ENCODE measurements around the gene IL37.

Gene IL37

DNA sequence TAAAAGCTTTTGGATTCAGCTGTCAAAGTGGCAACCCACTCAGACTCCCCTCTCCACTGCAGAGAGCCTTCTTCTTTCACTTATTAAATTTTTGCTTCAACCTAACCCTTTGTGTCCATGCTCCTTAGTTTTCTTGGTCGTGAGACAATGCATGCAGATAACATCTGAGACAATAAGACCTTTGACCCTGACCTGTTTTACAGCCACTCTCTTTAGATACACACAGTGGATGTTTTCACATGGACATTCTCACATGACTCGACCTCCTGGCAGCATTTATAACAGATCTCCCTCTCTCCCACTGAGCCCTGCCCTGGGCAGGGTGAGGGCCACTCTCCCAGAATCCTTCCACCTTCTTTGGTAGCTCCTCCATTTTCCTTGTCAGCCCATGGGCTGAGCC, 36.4 kb downstream of the IL37 start:
- no peaks in the 10 kb centered on the region for H3K9me3 Mint-ChIP-seq
- DNase-seq (no peak), ATAC-seq (no peak)
- no peaks in the 10 kb centered on the region for H3K36me3 Mint-ChIP-seq (ENCODE audit: low read depth)
- H3K27ac Mint-ChIP-seq, result no peak overlapping the region
- no peaks in the 10 kb centered on the region for H3K4me1 Mint-ChIP-seq
- H3K27me3 Mint-ChIP-seq, result peaks cover 9% of the 10 kb centered on the region
- no peak overlapping the region for H3K4me3 Mint-ChIP-seq

DNA sequence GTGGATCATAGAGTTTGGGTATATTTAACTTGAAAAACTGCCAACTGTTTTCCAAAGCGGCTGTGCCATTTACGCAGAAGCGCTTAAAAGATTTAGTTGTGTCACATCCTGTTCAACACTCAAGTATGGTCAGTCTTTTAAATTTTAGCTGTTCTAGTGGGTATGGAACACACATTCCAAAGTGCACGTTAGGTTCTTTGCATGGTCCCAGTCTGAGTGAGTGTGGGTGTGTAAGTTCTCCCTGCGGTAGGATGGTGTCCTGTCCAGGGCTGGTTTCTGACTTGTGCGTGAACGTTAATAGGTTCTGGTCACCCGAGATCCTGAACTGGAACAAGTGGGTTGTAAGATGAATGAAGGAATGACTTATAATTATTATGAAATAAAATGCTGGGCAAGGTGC, 38.5 kb downstream of the IL37 start:
- H3K27ac Mint-ChIP-seq, result no peak overlapping the region
- no peaks in the 10 kb centered on the region for H3K4me1 Mint-ChIP-seq
- H3K9me3 Mint-ChIP-seq, result no peaks in the 10 kb centered on the region
- no peak for DNase-seq
- peaks cover 16% of the 10 kb centered on the region for H3K27me3 Mint-ChIP-seq
- no peak overlapping the region for H3K4me3 Mint-ChIP-seq
- no peak for ATAC-seq
- no peaks in the 10 kb centered on the region for H3K36me3 Mint-ChIP-seq (ENCODE audit: low read depth)

DNA sequence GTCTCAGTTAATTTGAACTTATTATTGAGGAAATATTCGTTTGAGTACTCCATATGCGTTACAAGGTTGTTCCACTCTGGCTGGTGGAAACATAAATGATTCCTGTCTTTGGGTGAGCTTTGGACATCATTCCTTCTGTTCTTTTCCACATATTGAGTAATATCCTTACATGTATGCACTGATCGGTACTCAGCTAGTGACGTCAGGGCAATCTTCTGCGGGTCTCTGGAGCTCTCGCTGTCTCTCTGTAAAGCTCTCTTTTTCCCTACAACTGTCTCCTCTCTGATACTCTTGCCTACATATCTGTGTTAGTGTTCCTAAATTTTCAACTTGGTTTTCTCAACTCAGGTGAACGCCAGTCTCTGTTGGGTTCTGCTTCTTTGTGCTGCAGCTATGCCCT, 43.4 kb downstream of the IL37 start:
- ATAC-seq (no peak), DNase-seq (no peak)
- H3K4me1 Mint-ChIP-seq, result no peaks in the 10 kb centered on the region
- H3K27ac Mint-ChIP-seq, result no peak overlapping the region
- H3K36me3 Mint-ChIP-seq (ENCODE audit: low read depth), result no peaks in the 10 kb centered on the region
- H3K4me3 Mint-ChIP-seq, result no peak overlapping the region
- H3K27me3 Mint-ChIP-seq, result peaks cover 10% of the 10 kb centered on the region
- no peaks in the 10 kb centered on the region for H3K9me3 Mint-ChIP-seq

DNA sequence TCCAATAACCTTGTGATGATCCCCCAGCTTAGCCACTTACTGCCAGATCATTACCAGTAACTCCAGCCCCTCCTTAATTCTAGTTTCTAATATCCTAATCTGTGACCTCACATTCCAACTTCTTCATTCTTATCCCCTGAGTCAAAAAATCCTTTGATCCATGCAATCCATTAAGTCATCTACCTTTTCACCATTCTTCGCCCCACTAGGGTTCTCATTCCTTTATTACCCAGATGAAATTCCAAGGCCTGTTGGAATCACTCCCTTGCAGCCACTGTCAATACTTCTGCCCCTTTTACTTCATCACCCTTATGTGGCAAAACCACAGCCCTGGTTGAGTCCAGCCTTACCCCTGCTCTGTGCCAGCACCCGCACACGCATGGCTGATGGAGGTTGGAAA, 46.5 kb downstream of the IL37 start:
- DNase-seq (no peak), ATAC-seq (no peak)
- Mint-ChIP-seq H3K36me3 (ENCODE audit: low read depth) (no peaks in the 10 kb centered on the region), H3K27ac (no peak overlapping the region), H3K4me1 (no peaks in the 10 kb centered on the region), H3K4me3 (no peak overlapping the region), H3K27me3 (peaks cover 5% of the 10 kb centered on the region), H3K9me3 (no peaks in the 10 kb centered on the region)

DNA sequence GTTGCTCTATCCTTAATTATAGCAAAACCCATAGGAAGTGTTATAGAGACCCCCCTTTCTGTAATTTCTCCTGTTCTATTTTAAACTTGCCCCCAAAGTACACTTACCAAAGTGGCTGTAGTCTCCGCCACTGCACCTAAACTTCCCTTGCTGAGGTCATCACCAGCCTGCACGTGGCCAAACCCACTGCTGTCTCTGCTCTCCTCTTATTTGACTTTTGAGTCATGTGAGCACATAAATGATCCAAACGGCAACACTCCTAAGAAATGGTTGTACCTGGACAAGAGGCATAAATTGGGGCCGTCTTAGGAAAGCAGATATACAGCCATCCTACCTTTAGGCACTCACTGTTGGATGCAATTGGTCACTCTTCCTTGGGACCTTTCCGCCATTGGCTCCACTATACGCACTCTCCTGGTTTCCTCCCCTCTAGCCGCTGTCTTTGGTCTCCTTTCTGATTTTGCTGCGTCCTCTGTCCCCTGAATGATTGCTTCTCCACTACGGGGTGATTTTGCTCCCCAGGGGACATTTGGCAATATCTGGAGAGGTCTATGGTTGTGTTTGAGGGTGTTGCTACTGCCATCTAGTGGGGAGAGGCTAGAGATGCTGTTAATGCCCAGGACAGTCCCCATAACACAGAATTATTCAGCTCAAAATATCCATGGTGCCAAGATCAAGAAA, 47.6 kb downstream of the IL37 start:
- no peak overlapping the region for H3K27ac Mint-ChIP-seq
- DNase-seq (peak; percentile 21), ATAC-seq (peak; percentile 86)
- no peaks in the 10 kb centered on the region for H3K27me3 Mint-ChIP-seq
- H3K36me3 Mint-ChIP-seq (ENCODE audit: low read depth), result no peaks in the 10 kb centered on the region
- H3K9me3 Mint-ChIP-seq, result no peaks in the 10 kb centered on the region
- H3K4me3 Mint-ChIP-seq, result no peak overlapping the region
- no peaks in the 10 kb centered on the region for H3K4me1 Mint-ChIP-seq

DNA sequence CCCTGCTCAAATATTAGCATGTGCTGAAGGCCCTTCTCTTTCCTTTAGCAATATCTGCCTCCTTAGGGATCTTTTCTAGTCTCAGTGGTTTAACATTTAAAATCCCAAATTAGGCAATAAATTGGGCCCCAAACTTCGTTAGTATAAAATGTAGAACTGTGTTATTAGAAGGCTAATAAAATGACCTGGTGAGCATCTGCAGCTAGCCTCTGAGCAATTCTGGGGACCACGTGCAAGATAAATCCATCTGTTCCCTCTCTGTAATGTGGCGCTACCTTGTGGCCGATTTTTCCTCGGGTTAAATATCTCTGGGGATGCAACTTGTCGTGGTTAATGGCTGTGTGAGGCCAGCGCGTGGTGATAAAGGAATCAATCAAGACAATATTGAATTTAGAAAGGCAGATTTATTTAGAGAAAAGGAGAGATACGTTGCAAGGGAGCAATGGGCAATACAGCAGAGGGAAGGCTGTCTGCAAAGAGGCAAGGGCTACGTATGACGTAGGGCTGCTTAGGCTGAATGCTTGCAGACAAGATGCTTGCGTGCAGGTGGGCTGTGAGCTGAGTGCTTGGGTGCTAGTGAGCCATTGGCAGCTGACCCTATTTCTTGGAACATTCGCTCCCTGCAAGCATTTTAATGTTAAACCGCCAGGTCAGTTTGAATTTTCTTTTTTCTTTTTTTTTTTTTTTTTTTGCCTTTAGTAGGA, 48.3 kb downstream of the IL37 start:
- Mint-ChIP-seq H3K36me3 (ENCODE audit: low read depth) (no peaks in the 10 kb centered on the region), H3K27ac (no peak overlapping the region), H3K4me3 (no peak overlapping the region), H3K27me3 (no peaks in the 10 kb centered on the region), H3K4me1 (no peaks in the 10 kb centered on the region), H3K9me3 (no peaks in the 10 kb centered on the region)
- no peak for DNase-seq
- ATAC-seq, result no peak

DNA sequence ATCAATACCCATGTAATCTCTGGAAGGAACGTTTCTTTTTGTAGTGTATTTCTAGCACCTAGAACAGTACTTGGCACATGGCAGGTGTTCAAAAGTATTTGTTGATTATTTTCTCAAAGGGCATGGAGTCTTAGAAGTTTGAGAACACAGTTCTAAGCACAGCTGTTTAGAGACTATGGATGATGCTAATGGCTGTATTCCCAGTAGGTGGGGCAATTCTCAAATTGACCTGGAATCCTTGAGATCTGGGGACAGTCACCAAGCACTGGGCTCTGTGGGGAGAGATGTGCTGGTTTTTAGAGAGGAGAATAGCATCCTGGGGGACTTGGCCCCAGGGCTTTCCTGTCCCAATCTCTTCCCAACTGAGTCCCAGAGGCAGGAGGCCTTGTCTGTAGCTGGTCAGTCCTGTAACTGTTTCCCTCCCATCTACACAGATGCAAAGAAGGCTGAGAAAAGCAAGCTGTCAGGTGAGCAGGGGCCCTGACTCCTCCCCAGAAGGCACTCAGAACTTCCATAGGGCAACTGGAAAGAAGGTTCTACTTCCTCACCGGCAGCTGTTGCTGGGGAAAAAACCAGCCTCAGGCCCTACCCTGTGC, 49.4 kb downstream of the IL37 start:
- DNase-seq (no peak), ATAC-seq (no peak)
- Mint-ChIP-seq H3K4me1 (no peaks in the 10 kb centered on the region), H3K36me3 (ENCODE audit: low read depth) (no peaks in the 10 kb centered on the region), H3K4me3 (no peak overlapping the region), H3K27ac (no peak overlapping the region), H3K27me3 (no peaks in the 10 kb centered on the region), H3K9me3 (no peaks in the 10 kb centered on the region)

DNA sequence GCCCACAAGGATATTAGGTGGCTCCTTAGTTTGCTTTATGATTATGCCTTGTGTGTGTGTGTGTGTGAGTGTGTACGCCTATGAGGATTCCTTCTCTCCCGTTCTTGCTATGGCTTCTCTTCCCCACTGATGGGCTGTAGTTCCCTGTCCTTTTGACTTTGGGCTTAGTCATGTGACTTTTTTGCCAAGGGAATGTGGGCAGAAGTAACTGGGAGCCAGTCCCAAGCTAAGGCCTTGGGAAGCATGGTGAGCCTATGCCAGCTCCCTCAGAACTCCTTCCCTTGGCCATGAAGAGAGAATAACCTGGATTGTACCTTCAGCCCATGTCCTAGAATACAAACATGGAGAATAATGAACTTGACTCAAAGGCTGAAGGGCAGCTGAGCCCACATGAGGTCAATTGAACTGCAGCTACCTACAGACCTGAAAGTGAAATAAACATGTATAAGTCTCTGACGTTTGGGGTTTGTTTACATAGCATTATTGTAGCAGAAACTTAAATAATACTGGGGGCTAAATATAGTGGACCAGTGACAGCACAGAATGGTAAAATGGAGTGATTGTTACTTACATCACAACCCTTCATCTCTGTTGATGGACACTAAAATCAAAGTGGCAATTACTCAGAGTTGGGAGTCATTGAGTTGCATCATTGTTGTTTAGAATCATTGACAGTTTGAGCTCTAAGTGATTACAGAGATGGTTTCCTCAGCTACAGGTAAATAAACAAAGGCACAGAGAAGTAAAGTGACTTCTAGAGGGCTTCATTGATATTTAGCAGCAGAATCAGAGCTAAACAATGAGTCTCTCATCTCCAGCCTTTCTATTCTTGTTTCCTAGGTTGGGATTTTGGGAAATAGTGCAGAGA, 51.6 kb downstream of the IL37 start:
- ATAC-seq, result no peak
- no peaks in the 10 kb centered on the region for H3K27me3 Mint-ChIP-seq
- no peak for DNase-seq
- no peak overlapping the region for H3K4me3 Mint-ChIP-seq
- H3K27ac Mint-ChIP-seq, result no peak overlapping the region
- no peaks in the 10 kb centered on the region for H3K9me3 Mint-ChIP-seq
- no peaks in the 10 kb centered on the region for H3K4me1 Mint-ChIP-seq
- no peaks in the 10 kb centered on the region for H3K36me3 Mint-ChIP-seq (ENCODE audit: low read depth)

DNA sequence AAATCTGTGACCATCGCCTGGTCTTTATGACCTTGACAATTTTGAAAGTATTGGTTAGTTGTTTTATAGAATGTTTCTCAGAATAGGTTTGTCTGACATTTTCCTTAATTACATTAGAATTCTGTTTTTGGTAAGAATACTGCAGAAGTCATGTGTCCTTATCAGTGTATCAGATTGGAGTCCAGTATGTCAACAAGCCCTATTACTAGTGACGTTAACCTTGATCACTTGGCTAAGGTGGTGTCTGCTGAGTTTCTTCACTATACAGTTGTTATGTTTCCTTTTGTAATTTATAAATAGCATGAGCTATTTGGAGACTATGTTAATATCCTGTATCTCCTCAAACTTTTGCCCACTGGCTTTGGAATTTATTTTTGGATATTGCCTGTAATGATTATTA, 56.1 kb downstream of the IL37 start:
- H3K27ac Mint-ChIP-seq, result no peak overlapping the region
- H3K4me1 Mint-ChIP-seq, result peaks cover 6% of the 10 kb centered on the region
- DNase-seq (no peak), ATAC-seq (no peak)
- H3K9me3 Mint-ChIP-seq, result no peaks in the 10 kb centered on the region
- H3K27me3 Mint-ChIP-seq, result no peaks in the 10 kb centered on the region
- H3K4me3 Mint-ChIP-seq, result no peak overlapping the region
- no peaks in the 10 kb centered on the region for H3K36me3 Mint-ChIP-seq (ENCODE audit: low read depth)

All from activated naive CD8-positive, alpha-beta T cell treated with anti-CD3 and anti-CD28 coated beads, Interleukin-2, amount 50 U/mL, for 24 hours (primary cell).